ENCODE results near the gene CAMK1D.

DNA sequence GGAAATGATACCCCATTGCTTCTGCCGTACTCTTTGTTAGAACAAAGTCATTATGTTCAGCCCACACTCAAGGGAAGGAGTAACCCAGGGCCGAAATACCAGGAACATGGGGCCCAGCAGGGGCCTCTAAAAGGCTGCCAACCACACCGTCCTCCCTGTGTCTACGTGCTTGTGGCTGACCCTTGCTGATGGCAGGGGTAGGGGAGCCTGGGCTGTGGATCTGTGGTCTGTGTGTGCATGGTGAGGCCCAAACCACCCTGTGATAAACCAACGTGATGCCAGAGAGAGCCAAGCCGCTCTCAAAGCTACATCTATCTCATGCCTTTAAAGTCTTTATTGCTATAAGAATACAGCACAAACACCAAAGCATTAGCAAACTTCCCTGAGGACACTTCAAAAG lies 493.0 kb downstream of the CAMK1D start:
- TF ChIP-seq POLR2AphosphoS2 (conservative IDR thresholded peaks at IDR 0.05; ENCODE audit: low read length) (no peak), POLR2A (IDR thresholded peaks at IDR 0.05; ENCODE audit: low read length) (no peak), CTCF (IDR thresholded peaks at IDR 0.05) (no peak), RNF2 (IDR thresholded peaks at IDR 0.05; ENCODE audit: borderline replicate concordance, low read depth) (no peak), SMC3 (IDR thresholded peaks at IDR 0.05) (no peak)
- TF ChIP-seq, protein P1, sequence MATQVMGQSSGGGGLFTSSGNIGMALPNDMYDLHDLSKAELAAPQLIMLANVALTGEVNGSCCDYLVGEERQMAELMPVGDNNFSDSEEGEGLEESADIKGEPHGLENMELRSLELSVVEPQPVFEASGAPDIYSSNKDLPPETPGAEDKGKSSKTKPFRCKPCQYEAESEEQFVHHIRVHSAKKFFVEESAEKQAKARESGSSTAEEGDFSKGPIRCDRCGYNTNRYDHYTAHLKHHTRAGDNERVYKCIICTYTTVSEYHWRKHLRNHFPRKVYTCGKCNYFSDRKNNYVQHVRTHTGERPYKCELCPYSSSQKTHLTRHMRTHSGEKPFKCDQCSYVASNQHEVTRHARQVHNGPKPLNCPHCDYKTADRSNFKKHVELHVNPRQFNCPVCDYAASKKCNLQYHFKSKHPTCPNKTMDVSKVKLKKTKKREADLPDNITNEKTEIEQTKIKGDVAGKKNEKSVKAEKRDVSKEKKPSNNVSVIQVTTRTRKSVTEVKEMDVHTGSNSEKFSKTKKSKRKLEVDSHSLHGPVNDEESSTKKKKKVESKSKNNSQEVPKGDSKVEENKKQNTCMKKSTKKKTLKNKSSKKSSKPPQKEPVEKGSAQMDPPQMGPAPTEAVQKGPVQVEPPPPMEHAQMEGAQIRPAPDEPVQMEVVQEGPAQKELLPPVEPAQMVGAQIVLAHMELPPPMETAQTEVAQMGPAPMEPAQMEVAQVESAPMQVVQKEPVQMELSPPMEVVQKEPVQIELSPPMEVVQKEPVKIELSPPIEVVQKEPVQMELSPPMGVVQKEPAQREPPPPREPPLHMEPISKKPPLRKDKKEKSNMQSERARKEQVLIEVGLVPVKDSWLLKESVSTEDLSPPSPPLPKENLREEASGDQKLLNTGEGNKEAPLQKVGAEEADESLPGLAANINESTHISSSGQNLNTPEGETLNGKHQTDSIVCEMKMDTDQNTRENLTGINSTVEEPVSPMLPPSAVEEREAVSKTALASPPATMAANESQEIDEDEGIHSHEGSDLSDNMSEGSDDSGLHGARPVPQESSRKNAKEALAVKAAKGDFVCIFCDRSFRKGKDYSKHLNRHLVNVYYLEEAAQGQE (IDR thresholded peaks at IDR 0.05): no peak
